ENCODE results near the gene KIAA1328.

DNA sequence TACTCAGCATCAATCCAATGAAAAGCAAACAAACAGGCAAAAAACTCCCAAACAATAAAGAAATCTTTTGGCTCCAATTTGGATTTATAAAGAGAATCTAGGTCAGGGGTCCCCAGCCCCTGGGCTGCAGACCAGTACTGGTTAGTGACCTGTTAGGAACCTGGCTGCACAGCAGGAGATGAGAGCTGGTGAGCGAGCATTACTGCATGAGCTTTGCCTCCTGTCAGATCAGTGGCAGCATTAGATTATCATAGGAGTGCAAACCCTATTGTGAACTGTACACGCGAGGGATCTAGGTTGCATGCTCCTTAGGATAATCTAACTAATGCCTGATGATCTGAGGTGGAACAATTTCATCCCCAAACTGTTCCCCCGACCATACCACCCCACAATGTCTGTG lies 102.2 kb downstream of the KIAA1328 start:
- no peak for TF ChIP-seq EP300 (IDR thresholded peaks at IDR 0.05)
- TF ChIP-seq, protein P1, sequence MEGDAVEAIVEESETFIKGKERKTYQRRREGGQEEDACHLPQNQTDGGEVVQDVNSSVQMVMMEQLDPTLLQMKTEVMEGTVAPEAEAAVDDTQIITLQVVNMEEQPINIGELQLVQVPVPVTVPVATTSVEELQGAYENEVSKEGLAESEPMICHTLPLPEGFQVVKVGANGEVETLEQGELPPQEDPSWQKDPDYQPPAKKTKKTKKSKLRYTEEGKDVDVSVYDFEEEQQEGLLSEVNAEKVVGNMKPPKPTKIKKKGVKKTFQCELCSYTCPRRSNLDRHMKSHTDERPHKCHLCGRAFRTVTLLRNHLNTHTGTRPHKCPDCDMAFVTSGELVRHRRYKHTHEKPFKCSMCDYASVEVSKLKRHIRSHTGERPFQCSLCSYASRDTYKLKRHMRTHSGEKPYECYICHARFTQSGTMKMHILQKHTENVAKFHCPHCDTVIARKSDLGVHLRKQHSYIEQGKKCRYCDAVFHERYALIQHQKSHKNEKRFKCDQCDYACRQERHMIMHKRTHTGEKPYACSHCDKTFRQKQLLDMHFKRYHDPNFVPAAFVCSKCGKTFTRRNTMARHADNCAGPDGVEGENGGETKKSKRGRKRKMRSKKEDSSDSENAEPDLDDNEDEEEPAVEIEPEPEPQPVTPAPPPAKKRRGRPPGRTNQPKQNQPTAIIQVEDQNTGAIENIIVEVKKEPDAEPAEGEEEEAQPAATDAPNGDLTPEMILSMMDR (IDR thresholded peaks at IDR 0.05) = no peak
- TF ChIP-seq POLR2A (IDR thresholded peaks at IDR 0.05) = no peak

Data from upper lobe of left lung (tissue), 4 donors.